Adipocyte (in vitro differentiated cells): ENCODE measurements around the gene SIGLEC8.
"Not testable (repeated sequence)": the region's sequence is repeated elsewhere in the genome, so short reads cannot be mapped to it uniquely, and the experiment has no call there.

Experiments used
- DNase-seq: peaks from one replicate; pipeline ENCODE4 v3.0.0-alpha.2; 2015; ENCODE audit warnings: low read depth
- H3K27me3 ChIP-seq: replicated peaks from 2 replicates; pipeline ENCODE4 v1.7.0; 2013; ENCODE audit warnings: mild to moderate bottlenecking, low read length, moderate library complexity; ENCODE audit not compliant: control insufficient read depth, insufficient read depth
- H3K36me3 ChIP-seq: 2 replicates; pipeline ENCODE4 v1.7.0; 2013; ENCODE audit warnings: low read length, mild to moderate bottlenecking, moderate library complexity; ENCODE audit not compliant: control insufficient read depth, insufficient read depth, severe bottlenecking
- H3K4me1 ChIP-seq: 2 replicates; pipeline ENCODE4 v1.7.0; 2013; ENCODE audit warnings: mild to moderate bottlenecking, low read length, moderate library complexity; ENCODE audit not compliant: control insufficient read depth, insufficient read depth
- H3K4me3 ChIP-seq: 2 replicates; pipeline ENCODE4 v1.7.0; 2013; ENCODE audit warnings: mild to moderate bottlenecking, low read length, moderate library complexity
- H3K9ac ChIP-seq: 2 replicates; pipeline ENCODE4 v1.7.0; 2013; ENCODE audit warnings: mild to moderate bottlenecking, low read length, moderate library complexity
- H3K9me3 ChIP-seq: 2 replicates; pipeline ENCODE4 v1.7.0; 2013; ENCODE audit warnings: mild to moderate bottlenecking, low read length, moderate library complexity; ENCODE audit not compliant: control insufficient read depth

SIGLEC8 gene

DNA sequence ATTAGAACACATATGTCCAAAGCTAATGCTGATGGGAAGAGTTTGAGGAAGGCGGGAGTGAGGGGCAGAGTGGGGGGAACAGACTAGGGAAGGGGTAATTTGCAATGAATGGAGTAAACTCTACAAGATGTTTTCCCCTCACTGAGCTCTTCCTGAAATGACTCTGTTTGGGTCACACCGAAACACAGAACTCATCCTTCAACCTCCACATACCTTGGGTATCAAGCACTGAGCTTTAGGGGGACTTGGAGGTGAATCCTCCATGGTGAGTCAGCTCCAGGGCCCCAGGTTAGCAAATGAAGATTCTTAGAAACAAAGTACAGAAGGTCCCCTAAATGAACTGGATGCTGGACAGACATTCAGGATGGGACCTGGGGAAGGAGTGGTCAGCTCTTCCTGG lies 39.5 kb downstream of the SIGLEC8 start:
- H3K9ac ChIP-seq = no peak overlapping the region
- H3K9me3 ChIP-seq = no peaks in the 10 kb centered on the region
- no peaks in the 10 kb centered on the region for H3K36me3 ChIP-seq
- H3K4me3 ChIP-seq = no peak overlapping the region
- H3K4me1 ChIP-seq = no peaks in the 10 kb centered on the region
- H3K27me3 ChIP-seq = peaks cover 24% of the 10 kb centered on the region
- no peak for DNase-seq

DNA sequence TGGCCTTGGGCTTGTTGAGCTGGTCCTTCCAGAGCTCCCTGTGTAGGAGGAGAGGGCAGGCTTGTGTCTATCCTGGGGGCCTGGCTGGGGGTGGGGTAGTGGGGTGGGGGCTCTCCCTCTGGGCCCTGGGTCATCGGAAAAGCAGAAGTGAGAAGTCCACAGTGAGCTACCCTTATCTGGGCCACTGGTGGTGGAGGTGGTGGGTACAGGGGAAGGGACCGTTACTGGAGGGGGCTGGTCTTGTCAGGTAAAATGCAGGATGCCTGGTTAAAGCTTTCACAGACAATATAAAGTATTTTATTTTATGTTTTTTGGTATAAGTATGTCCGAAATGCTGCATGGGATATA lies 40.5 kb downstream of the SIGLEC8 start:
- no peaks in the 10 kb centered on the region for H3K4me1 ChIP-seq
- no peaks in the 10 kb centered on the region for H3K36me3 ChIP-seq
- no peaks in the 10 kb centered on the region for H3K9me3 ChIP-seq
- no peak overlapping the region for H3K9ac ChIP-seq
- no peak overlapping the region for H3K4me3 ChIP-seq
- DNase-seq = no peak
- peaks cover 33% of the 10 kb centered on the region for H3K27me3 ChIP-seq

DNA sequence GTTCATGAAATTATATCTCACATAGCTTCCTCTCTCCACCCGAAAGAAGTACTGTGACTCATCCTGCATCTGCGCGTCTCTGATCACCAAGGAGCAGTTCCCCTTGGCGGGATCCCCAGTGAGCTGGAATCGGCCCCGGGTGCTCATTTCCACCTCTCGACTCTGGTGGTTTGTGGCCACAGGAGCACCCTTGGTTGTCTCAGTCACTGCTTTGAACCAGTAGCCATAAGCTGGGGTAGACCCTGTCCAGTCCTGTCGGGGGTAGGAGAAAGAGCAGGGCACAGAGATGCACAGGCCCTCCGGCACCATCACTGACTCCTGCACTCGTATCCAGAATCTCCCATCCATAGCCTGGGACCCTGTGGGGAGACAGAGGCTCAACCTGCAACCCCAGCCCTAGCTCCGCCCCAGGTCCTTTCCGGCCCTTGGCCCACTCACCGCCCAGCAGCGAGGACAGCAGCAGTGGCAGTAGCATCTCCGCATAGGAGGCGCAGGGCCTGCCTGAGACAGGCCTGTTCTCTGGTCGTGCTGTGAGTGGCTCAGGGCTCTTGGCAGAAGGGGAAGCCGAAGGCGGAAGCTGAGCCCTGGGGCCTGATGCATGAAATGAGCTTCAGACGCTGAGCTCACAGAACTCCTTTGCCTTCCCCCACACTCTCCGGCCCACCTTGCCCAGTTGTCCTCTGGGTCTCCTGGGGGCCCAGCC lies 41.0 kb downstream of the SIGLEC8 start, which contains the start of gene SIGLEC10:
SIGLEC10 (minus strand) TSS at position 536 of the 703 bp plus-strand sequence; CDS start at position 475, 61 bp downstream.
- H3K36me3 ChIP-seq = no peaks in the 10 kb centered on the region
- no peak within 1 kb of the TSS for H3K9ac ChIP-seq
- no peaks in the 10 kb centered on the region for H3K4me1 ChIP-seq
- peaks cover 33% of the 10 kb centered on the region for H3K27me3 ChIP-seq
- no peaks in the 10 kb centered on the region for H3K9me3 ChIP-seq
- no peak for DNase-seq
- H3K4me3 ChIP-seq = no peak within 1 kb of the TSS

DNA sequence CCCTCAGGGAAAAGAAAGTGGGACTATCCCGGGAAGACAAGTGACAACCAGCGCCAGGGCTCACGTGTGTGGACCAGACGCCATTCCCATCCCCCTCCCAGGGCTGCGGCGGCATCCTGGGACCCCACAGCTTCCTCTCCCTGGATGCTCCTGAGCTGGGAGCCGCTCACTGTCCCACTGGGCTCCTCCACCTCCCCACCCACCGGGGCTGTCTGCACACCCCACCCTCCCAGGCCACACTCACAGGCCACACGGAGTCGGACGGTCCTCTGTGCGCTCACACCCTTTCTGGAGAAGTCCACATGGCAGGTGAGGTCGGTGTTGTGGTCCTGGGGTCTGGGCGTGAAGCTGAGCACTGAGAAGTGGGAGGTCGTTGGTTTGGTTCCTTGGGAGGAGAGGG lies 41.8 kb downstream of the SIGLEC8 start:
- not testable (repeated sequence) for H3K9me3 ChIP-seq, H3K9ac ChIP-seq, H3K4me1 ChIP-seq, DNase-seq, H3K36me3 ChIP-seq, H3K4me3 ChIP-seq
- H3K27me3 ChIP-seq = peaks cover 33% of the 10 kb centered on the region

DNA sequence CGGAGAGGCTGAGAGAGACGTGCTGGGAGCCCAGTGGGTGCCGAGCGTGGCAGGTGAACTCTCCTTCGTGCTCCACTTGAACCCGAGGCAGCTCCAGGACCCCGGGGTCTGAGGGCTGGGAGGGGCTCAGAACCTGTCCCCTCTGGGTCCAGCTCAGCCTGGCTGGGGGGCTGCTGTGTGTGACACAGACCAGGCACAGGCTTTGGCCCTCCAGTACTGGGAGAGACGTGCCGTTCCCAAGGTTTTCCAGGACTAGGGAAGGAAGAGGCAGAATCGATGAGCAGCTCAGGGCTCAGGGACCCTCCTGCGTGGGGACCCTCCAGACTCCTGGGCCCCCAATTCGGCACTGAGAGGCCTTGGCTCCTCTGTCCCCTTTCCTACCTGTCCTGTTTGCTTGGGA lies 43.1 kb downstream of the SIGLEC8 start:
- no peak for DNase-seq
- Histone ChIP-seq H3K36me3 (no peaks in the 10 kb centered on the region), H3K9ac (no peak overlapping the region), H3K4me3 (no peak overlapping the region), H3K9me3 (no peaks in the 10 kb centered on the region), H3K4me1 (no peaks in the 10 kb centered on the region), H3K27me3 (peaks cover 29% of the 10 kb centered on the region)

DNA sequence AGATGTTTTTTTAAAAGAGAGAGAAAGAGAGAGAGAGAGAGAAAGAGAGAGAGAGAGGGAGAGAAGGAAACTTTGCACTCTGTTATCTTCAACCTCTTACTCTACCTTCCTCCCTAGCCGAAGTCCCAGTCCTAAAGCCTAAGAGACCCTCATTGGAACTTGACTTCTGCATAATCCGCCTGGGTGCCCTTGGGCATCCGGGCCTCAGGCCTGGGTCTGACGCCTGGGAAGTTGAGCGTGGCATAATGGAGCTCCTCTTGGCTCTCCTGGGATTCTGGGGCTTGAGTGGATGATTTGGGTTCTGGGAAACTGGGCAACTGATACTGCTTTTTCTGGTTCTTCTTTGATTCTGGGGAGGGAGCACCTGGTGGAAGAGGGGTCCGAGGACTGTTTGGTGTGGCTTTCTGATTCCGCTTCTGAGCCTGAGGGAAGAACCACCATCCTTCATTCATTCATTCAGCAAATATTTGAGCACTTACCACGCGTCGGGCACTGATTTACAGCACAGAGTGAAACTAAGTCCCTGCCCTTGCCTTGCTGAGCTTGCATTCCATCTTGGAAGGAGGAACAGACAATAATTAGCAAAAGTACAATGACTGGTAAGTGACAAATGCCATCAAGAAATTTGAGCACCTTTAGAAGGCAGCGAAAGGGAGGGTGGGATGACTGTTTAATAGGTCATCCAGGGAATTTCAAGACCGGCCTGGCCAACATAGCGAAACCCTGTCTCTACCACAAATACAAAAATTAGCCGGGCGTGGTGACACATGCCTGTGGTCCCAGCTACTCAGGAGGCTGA lies 47.1 kb downstream of the SIGLEC8 start:
- H3K4me1 ChIP-seq = no peaks in the 10 kb centered on the region
- DNase-seq = no peak
- no peak overlapping the region for H3K9ac ChIP-seq
- peaks cover 26% of the 10 kb centered on the region for H3K27me3 ChIP-seq
- H3K4me3 ChIP-seq = no peak overlapping the region
- H3K9me3 ChIP-seq = no peaks in the 10 kb centered on the region
- H3K36me3 ChIP-seq = no peaks in the 10 kb centered on the region

DNA sequence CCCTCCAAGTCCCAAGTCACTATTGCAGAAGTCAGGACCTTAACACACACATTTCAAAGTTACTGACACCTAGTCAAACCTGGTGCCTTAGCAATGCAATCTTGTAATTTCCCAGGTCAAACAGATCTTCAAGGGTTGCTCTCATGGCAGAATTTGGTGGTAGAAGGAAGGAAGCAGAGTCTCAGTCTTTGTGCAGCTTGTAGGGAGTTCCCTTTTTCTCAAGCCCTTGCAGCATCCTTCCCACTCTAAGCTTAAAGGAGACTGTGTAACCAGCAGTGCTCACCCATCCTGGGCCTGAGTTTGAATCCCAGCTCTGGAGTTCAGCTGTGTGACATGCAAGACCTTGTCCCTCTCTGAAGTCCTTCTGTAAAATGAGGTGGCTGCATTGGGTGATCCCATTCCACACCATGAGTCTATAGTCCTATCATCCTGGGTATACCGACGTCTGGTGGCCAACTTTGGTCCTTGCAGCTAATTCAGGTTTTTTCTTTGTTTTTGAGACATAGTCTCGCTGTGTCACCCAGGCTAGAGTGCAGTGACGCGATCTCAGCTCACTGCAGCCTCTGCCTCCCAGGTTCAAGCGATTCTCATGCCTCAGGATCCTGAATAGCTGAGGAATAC lies 50.6 kb downstream of the SIGLEC8 start:
- Histone ChIP-seq H3K9me3 (no peaks in the 10 kb centered on the region), H3K27me3 (peaks cover 6% of the 10 kb centered on the region), H3K36me3 (no peaks in the 10 kb centered on the region), H3K4me3 (no peak overlapping the region), H3K9ac (no peak overlapping the region), H3K4me1 (no peaks in the 10 kb centered on the region)
- DNase-seq = peak; percentile 11

DNA sequence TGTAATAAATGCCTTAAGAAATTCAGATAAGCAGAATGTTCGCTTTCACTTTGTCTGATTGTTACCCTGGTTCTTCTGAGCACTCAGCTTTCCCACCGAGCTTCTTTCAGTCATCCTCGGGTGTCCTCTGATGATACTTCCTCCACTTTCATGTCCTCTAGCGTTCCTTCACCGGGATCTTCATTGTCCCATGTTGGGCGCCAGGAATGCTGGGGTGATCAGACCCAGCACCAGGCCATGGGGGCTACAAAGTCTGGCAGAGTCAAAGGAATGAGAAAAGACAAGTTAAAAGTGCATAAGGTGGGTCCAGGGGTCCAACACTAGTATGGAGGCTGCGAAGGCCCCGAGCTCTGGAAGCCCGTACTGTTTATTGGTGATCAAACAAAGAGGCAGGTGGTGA lies 56.1 kb downstream of the SIGLEC8 start:
- Histone ChIP-seq H3K27me3 (no peaks in the 10 kb centered on the region), H3K9ac (no peak overlapping the region), H3K4me1 (no peaks in the 10 kb centered on the region), H3K36me3 (no peaks in the 10 kb centered on the region), H3K4me3 (no peak overlapping the region), H3K9me3 (peaks cover 11% of the 10 kb centered on the region)
- no peak for DNase-seq
